ENCODE results near the gene APOA1. TPM values are rescaled to one million over a fixed set of nuclear protein-coding genes. Genes with fewer than 3 reads are reported as not detected.

APOA1 gene
- total RNA-seq, 1 donor from 2014 or later, result 116 TPM

- TF ChIP-seq CTCF (conservative IDR thresholded peaks at IDR 0.05), result no peak
- peaks cover 28% of the 10 kb centered on the region for H3K36me3 Mint-ChIP-seq
- H3K9me3 Mint-ChIP-seq, result no peaks in the 10 kb centered on the region
- H3K4me1 Mint-ChIP-seq (ENCODE audit: unreplicated experiment), result peaks cover 14% of the 10 kb centered on the region
- H3K27me3 Mint-ChIP-seq, result no peaks in the 10 kb centered on the region
- no peak for DNase-seq (ENCODE audit: extremely low spot score, unreplicated experiment)
- H3K27ac Mint-ChIP-seq, result no peak overlapping the region
- H3K4me3 Mint-ChIP-seq, result no peak overlapping the region
Observed at GRCh38 chr11:116876656-116877055, 39.2 kb upstream of the APOA1 start.

GRCh38 chr11:116875194-116875593, 37.8 kb upstream of the APOA1 start:
- DNase-seq (ENCODE audit: extremely low spot score, unreplicated experiment), result no peak
- H3K27ac Mint-ChIP-seq, result no peak overlapping the region
- H3K4me1 Mint-ChIP-seq (ENCODE audit: unreplicated experiment), result peaks cover 5% of the 10 kb centered on the region
- no peak for TF ChIP-seq CTCF (conservative IDR thresholded peaks at IDR 0.05)
- H3K4me3 Mint-ChIP-seq, result no peak overlapping the region
- no peaks in the 10 kb centered on the region for H3K27me3 Mint-ChIP-seq
- H3K36me3 Mint-ChIP-seq, result peaks cover 31% of the 10 kb centered on the region
- no peaks in the 10 kb centered on the region for H3K9me3 Mint-ChIP-seq

GRCh38 chr11:116874251-116874650, 36.8 kb upstream of the APOA1 start:
- Mint-ChIP-seq H3K4me3 (no peak overlapping the region), H3K27ac (no peak overlapping the region), H3K27me3 (no peaks in the 10 kb centered on the region), H3K9me3 (no peaks in the 10 kb centered on the region), H3K36me3 (peaks cover 34% of the 10 kb centered on the region), H3K4me1 (ENCODE audit: unreplicated experiment) (no peaks in the 10 kb centered on the region)
- no peak for TF ChIP-seq CTCF (conservative IDR thresholded peaks at IDR 0.05)
- no peak for DNase-seq (ENCODE audit: extremely low spot score, unreplicated experiment)

GRCh38 chr11:116873381-116873780, 36.0 kb upstream of the APOA1 start:
- Mint-ChIP-seq H3K27ac (no peak overlapping the region), H3K36me3 (peaks cover 36% of the 10 kb centered on the region), H3K4me3 (no peak overlapping the region), H3K27me3 (no peaks in the 10 kb centered on the region), H3K9me3 (no peaks in the 10 kb centered on the region), H3K4me1 (ENCODE audit: unreplicated experiment) (no peaks in the 10 kb centered on the region)
- DNase-seq (ENCODE audit: extremely low spot score, unreplicated experiment), result no peak
- no peak for TF ChIP-seq CTCF (conservative IDR thresholded peaks at IDR 0.05)

GRCh38 chr11:116871248-116871647, 33.8 kb upstream of the APOA1 start:
- no peaks in the 10 kb centered on the region for H3K9me3 Mint-ChIP-seq
- no peak overlapping the region for H3K27ac Mint-ChIP-seq
- no peaks in the 10 kb centered on the region for H3K27me3 Mint-ChIP-seq
- no peak for TF ChIP-seq CTCF (conservative IDR thresholded peaks at IDR 0.05)
- H3K4me3 Mint-ChIP-seq, result no peak overlapping the region
- no peak for DNase-seq (ENCODE audit: extremely low spot score, unreplicated experiment)
- no peaks in the 10 kb centered on the region for H3K4me1 Mint-ChIP-seq (ENCODE audit: unreplicated experiment)
- H3K36me3 Mint-ChIP-seq, result peaks cover 41% of the 10 kb centered on the region

- no peaks in the 10 kb centered on the region for H3K27me3 Mint-ChIP-seq
- peaks cover 38% of the 10 kb centered on the region for H3K36me3 Mint-ChIP-seq
- TF ChIP-seq CTCF (conservative IDR thresholded peaks at IDR 0.05), result no peak
- H3K27ac Mint-ChIP-seq, result no peak overlapping the region
- no peak for DNase-seq (ENCODE audit: extremely low spot score, unreplicated experiment)
- H3K4me3 Mint-ChIP-seq, result no peak overlapping the region
- H3K4me1 Mint-ChIP-seq (ENCODE audit: unreplicated experiment), result no peaks in the 10 kb centered on the region
- H3K9me3 Mint-ChIP-seq, result no peaks in the 10 kb centered on the region
Observed at GRCh38 chr11:116870054-116870453, 32.6 kb upstream of the APOA1 start.

All from type B pancreatic cell (in vitro differentiated cells).